ENCODE measurements around the gene PPM1F.
A peak's percentile ranks its signal among the peaks of the same experiment; 100 is the strongest.

The PPM1F gene, protein sequence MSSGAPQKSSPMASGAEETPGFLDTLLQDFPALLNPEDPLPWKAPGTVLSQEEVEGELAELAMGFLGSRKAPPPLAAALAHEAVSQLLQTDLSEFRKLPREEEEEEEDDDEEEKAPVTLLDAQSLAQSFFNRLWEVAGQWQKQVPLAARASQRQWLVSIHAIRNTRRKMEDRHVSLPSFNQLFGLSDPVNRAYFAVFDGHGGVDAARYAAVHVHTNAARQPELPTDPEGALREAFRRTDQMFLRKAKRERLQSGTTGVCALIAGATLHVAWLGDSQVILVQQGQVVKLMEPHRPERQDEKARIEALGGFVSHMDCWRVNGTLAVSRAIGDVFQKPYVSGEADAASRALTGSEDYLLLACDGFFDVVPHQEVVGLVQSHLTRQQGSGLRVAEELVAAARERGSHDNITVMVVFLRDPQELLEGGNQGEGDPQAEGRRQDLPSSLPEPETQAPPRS

GRCh38 chr22:21952586-21953571 is at the start of gene PPM1F:
TSS of gene PPM1F (minus strand) at chr22:21952848. CDS start at chr22:21946048, 6,800 bp downstream.
- peak; percentile 90 for DNase-seq

- no peak for DNase-seq
These were observed 49.2 kb upstream of the PPM1F start for GRCh38 chr22:22001664-22002525.

DNA sequence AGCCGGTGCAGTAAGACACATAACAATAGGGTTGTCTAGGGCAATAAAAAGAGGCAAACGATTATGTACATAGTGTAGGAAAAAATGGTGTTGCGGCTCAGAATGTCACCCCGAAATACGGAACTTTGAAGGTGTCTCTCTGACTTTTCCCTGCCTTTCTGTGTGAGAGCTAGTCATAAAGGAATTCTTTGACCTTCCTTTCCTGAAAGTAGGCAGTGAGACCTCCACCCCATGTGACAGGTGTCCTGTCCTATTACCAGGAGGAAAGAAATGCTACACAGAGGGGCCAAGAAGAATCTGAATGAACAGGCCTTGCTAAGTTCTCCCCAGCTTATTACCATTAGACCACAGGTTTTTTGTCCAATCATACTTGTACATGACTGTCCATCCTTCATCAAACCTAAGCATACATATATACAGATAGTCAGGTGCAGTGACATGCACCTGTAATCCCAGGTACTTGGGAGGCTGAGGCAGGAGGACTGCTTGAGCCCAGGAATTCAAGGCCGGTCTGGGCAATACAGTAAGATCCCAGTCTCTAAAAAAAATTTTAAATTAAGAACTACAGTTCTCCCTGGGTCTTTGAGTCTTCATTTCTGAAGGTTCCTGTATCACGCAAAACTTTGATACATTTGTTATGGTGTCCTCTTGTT is 46.1 kb upstream of the PPM1F start:
- no peak for DNase-seq

GRCh38 chr22:21996175-21996720 is 43.6 kb upstream of the PPM1F start:
- no peak for DNase-seq

DNA sequence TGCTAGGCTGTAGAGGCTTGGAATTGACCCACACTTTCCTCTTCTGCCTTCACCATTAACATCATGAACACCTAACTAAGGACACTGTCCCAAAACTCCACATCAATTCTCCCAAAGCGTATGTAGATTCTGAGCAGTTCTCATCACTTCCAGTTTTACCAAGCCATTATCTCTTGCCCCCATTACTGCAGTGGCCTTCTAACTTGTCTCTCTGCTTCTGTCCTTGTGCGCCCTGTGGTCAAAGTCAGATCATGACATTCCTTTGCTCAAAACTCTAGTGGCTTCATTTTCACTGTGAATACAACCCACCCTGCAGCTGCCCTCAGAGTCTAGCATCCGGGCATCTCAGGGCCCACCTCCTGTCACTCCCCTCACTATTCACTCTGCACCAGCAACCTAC is 43.0 kb upstream of the PPM1F start:
- no peak for DNase-seq

DNA sequence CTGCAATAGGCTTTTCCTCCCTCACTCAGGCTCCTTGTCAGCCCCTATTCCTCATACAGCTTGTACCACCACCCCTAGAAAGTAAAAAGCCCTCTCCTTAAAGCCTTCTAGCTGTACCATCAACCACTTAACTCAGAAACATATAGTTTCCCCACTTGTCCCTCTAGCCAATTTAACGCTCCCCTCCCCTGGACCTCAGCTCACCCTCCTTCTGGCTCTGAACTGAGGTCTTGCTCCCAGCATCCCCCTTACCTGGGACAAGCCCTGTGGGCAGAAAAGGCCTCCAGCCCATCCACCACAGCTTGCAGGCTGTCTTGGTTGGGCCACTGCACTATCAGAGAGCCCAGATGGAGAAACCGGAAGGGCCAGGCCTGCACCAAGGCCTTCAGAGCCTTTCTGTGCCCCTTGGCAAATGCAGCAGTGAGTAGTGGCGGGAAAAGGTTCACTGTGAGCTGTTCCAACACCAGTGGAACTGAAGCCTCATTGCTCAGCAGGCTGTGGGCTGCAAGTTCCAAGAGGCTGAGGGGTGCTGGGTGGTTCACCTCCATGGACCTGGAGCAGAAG is 42.3 kb upstream of the PPM1F start:
- DNase-seq, result no peak

DNA sequence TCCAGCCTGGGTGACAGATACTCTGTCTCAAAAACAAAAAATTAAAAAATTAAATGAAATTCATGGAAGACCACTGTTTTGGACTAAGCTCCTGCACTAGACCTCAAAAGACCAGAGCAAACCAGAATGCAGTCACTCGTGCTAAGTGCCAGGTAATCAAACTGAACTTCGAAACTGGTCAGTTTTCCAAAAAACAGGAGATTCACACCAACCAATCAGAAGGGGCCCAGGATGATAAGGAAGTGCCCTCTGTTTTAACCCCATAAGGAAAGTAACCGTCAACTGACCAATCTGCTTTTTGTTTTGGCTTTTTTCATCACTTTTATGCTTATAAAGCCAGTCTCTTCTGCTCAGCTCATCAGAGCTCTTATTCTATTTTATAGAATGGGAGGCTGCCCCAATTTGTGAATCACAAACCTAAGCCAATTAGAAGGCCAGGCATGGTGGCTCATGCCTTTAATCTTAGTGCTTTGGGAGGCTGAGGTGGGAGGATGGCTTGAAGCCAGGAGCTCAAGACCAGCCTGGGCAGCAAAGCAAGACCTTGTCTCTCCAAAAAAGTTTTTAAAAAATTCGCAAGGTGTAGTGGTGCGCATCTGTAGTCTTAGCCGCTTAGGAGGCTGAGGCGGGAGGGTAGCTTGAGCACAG is 40.1 kb upstream of the PPM1F start:
- no peak for DNase-seq

GRCh38 chr22:21991774-21992173 is 39.1 kb upstream of the PPM1F start:
- no peak for DNase-seq

DNA sequence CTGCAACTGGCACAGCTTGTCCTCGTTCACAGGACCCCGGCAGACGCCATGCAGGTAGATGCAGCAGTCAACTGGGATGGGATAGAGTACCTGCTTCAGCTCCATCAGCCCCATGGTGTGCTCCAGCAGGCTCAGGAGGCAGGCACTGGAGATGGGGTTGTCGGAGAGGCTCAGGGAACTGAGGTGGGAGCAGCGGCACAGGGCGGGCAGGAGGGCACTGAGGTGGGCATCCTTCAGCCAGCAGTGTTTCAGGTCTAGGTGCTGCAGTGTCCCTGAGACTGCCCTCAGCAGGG is 38.6 kb upstream of the PPM1F start:
- no peak for DNase-seq

- DNase-seq, result no peak
These were observed 38.0 kb upstream of the PPM1F start for GRCh38 chr22:21990445-21991303.

DNA sequence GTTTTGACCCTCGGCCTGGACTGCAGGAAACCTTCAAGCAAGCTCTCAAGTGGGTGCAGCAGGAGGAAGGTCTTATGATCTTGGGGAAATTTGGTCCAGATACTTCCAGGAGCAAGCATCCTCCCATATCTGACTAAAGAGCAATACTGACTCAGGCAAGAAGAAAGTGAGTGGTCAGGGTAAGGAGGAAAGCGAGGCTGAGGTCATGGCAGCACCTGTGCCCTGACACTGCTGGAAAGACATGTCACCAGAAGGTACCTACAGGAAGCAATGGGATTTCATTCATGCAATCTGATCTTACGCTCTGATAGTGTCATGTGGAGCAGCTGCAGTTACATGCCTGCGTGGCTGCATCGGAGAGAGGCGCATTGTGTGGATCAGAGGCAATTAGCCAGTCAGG is 36.4 kb upstream of the PPM1F start:
- DNase-seq, result no peak

GRCh38 chr22:21985214-21985613 is 32.6 kb upstream of the PPM1F start:
- DNase-seq, result no peak

GRCh38 chr22:21984793-21985192 is 32.1 kb upstream of the PPM1F start:
- no peak for DNase-seq

GRCh38 chr22:21982338-21982965 is 29.8 kb upstream of the PPM1F start, which contains the start of gene TOP3B:
TSS of gene TOP3B (minus strand) at chr22:21982787. CDS start at chr22:21975709, 7,078 bp downstream.
- DNase-seq, result peak; percentile 81

DNA sequence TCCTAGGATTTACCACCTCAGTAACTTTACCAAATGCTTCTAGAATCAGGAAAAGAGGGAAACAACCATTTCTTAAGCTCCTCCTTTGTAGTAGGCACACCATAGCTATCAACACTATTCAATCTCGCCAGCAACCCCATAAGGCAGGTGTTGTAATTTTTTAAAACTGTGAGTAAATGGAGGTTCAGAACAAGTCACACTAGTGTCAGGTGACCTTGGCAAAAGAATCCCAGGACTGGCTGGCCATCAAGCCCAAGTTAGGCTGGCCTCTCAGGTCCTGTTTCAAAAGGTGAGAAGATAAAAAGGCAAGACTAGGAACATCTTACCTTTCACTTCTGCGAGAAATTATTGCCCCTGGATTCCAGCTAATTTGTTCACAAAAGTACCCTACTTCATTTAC is 29.2 kb upstream of the PPM1F start:
- DNase-seq, result no peak

GRCh38 chr22:21980547-21980946 is 27.9 kb upstream of the PPM1F start:
- no peak for DNase-seq

DNA sequence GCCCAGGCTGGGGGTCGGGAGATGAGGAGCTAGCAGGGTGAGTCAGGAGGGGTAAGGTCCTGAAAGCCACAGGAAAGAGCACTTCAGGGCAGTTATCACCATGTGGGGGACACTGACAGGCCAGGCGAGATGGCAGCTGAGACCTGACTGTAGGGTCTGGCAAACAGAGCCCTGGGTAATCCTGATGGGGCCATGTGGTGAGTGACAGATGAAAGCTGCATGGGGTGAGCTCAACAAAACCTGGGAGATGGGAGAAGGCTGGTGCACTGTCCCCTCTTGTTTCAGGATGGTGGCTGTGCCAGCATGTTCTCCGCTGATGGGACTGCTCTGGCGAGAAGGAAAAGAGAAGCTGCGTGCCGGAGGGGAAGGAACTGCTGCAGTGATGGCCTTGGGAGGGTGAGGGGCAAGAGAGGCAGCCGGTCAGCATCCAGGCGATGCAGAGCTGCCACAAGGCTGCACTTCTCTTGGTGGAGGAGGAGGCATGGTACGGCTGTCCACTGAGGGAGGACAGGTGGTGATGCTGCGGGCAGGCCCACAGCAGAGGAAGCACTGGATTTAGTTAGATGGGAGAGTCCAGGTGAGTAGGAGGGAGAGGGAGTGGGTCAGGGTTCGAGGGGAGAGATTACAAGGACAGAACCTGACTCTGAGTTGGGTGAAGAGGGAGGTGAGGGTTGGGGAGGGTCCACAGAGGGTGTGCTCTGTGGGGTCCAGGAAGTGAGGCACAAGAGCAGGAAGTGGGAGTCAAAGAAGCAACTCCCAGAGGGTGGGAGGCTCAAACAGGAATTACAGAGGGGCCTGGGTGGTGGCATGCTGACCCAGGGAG is 26.1 kb upstream of the PPM1F start:
- no peak for DNase-seq

DNA sequence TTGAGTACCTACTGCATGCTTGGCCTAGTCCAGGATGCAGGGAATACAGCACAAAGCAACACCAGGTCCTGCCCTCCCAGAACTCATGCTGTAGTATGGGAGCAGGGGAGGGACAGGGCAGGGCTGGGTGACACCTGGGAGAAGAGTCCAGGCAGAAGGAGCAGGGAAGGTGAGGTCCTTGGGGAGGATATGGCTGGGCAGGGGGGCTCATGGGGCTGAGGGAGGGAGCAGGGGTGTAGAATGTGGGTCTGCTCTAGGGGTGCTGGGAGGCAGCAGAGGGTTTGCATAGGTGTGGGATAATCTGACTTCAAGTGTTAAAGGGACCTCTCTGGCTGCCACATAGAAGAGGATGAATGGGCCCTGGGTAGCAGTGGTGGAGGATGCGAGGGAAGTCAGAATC is 25.2 kb upstream of the PPM1F start:
- DNase-seq, result no peak
